ENCODE measurements around the gene WDR90.

Gene WDR90

DNA sequence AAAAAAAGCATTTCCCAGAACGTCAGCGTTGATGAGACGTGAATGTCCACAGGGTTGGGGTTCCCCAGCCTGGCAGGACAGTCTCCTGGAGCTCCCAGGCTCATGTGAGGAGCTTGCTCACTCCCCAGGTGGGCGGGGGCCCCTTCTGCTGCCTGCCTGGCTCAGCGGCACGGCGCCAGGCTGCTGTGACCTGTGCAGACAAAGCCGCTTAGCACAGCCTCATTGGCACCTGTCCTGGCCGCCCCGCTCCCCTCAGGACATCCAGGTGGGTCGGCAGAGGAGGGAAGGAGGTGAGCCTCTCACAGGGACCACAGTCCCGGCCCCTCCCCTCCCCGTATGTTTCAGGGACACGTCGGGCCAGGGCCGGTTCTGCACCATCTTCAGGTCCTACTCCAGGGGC lies 31.3 kb upstream of the WDR90 start:
- no peak for DNase-seq (ENCODE audit: low read depth)
- H3K4me3 ChIP-seq (ENCODE audit: low read depth, low read length): no peak overlapping the region
- TF ChIP-seq MAX (IDR thresholded peaks at IDR 0.05; ENCODE audit: low read depth, low read length) (no peak), CTCF (IDR thresholded peaks at IDR 0.05; ENCODE audit: low read depth, low read length) (no peak), MYC (IDR thresholded peaks at IDR 0.05; ENCODE audit: low read depth, low read length) (no peak), POLR2A (IDR thresholded peaks at IDR 0.05; ENCODE audit: extremely low read depth, insufficient read length) (no peak)

DNA sequence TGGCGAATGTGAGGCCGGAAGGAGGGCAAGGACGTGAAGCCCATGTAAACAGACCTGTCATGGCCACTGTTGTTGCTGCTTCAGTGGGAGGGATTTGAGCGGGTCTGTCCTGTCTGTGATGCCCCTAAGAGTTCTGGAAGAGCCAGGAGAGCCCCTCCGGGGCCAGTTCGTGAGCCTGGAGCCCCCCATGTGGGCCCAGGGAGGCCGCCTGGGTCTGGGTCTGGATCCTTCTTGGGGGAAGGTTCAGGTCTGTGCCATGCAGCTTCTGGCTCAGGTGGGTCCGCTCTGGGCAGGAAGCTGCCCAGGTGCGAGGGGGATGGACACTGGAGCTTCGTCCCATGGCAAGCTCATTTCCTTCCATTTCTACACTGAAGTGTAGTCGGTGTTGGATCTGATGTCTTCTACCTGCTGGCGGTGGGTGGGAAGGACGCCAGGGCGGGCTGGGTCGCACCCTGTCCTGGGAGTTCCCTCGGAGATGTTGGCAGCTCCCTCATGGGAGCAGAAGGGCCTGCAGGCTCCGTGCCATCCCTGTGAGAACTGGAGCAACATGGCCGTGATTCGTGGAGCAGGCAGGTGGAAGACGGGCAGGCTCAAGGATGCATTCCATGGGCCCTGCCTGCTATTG lies 29.6 kb upstream of the WDR90 start:
- no peak for DNase-seq (ENCODE audit: low read depth)
- TF ChIP-seq CTCF (IDR thresholded peaks at IDR 0.05; ENCODE audit: low read depth, low read length) (no peak), MAX (IDR thresholded peaks at IDR 0.05; ENCODE audit: low read depth, low read length) (no peak), MYC (IDR thresholded peaks at IDR 0.05; ENCODE audit: low read depth, low read length) (no peak), POLR2A (IDR thresholded peaks at IDR 0.05; ENCODE audit: extremely low read depth, insufficient read length) (no peak)
- no peak overlapping the region for H3K4me3 ChIP-seq (ENCODE audit: low read depth, low read length)

- H3K4me3 ChIP-seq (ENCODE audit: low read depth, low read length): no peak overlapping the region
- TF ChIP-seq MYC (IDR thresholded peaks at IDR 0.05; ENCODE audit: low read depth, low read length) (no peak), POLR2A (IDR thresholded peaks at IDR 0.05; ENCODE audit: extremely low read depth, insufficient read length) (no peak), CTCF (IDR thresholded peaks at IDR 0.05; ENCODE audit: low read depth, low read length) (no peak), MAX (IDR thresholded peaks at IDR 0.05; ENCODE audit: low read depth, low read length) (no peak)
- DNase-seq (ENCODE audit: low read depth): no peak
Observed at GRCh38 chr16:620700-621525, 28.3 kb upstream of the WDR90 start.

DNA sequence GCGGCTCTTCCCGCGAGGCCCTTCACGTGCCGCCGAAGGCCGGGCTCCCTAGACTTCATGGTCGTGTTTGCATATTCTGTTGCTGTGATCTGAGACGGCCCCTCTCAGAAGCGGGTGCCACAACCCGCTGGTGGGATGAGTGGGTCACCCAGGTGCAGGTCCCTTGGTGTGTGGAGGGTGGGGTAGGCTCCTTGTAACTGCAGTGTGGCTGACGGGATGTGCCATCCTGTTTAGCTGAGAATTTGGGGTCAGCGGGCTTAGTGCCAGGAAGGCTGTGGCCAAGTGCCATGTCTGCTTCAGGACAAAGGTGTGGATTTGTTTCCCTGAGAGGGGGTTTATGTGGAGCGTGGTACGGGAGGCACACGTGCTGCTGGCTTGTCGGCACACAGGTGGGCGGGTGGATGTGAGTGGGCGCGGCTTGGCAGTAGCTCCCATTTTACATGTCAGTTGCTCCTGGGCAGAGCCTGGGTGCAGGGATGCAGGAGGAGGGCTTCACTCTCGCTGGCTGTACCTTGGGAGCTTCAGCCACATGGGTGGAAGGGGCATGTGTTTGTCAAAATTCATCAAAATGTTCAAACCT lies 27.5 kb upstream of the WDR90 start:
- no peak overlapping the region for H3K4me3 ChIP-seq (ENCODE audit: low read depth, low read length)
- no peak for DNase-seq (ENCODE audit: low read depth)
- TF ChIP-seq MAX (IDR thresholded peaks at IDR 0.05; ENCODE audit: low read depth, low read length): no peak
- TF ChIP-seq MYC (IDR thresholded peaks at IDR 0.05; ENCODE audit: low read depth, low read length): no peak
- TF ChIP-seq POLR2A (IDR thresholded peaks at IDR 0.05; ENCODE audit: extremely low read depth, insufficient read length): no peak
- TF ChIP-seq CTCF (IDR thresholded peaks at IDR 0.05; ENCODE audit: low read depth, low read length): no peak

GRCh38 chr16:622920-623280 lies 26.3 kb upstream of the WDR90 start:
- DNase-seq (ENCODE audit: low read depth): no peak
- no peak overlapping the region for H3K4me3 ChIP-seq (ENCODE audit: low read depth, low read length)
- TF ChIP-seq CTCF (IDR thresholded peaks at IDR 0.05; ENCODE audit: low read depth, low read length) (no peak), MAX (IDR thresholded peaks at IDR 0.05; ENCODE audit: low read depth, low read length) (no peak), POLR2A (IDR thresholded peaks at IDR 0.05; ENCODE audit: extremely low read depth, insufficient read length) (no peak), MYC (IDR thresholded peaks at IDR 0.05; ENCODE audit: low read depth, low read length) (no peak)

All from NB4 (cell line).